8988T (cell line): Measurements from ENCODE around the gene CD63.
A peak's percentile ranks its signal among the peaks of the same experiment; 100 is the strongest.

ENCODE experiments used
- DNase-seq: peaks from one replicate; pipeline ENCODE4 v3.0.0; 2011

The CD63 gene

GRCh38 chr12:55720071-55720564 lies 8.7 kb downstream of the CD63 start, which contains the start of gene RDH5:
Gene RDH5 (plus strand): TSS chr12:55720393. CDS start chr12:55721185, 792 bp downstream.
- DNase-seq, result no peak

- DNase-seq, result no peak
These were observed 9.4 kb downstream of the CD63 start for GRCh38 chr12:55719371-55719770.

- DNase-seq, result no peak
These were observed 10.1 kb downstream of the CD63 start for GRCh38 chr12:55718624-55719275.

GRCh38 chr12:55718015-55718414 lies 10.8 kb downstream of the CD63 start:
- no peak for DNase-seq

GRCh38 chr12:55717011-55718007 lies 11.5 kb downstream of the CD63 start:
- DNase-seq, result no peak

GRCh38 chr12:55716582-55716957 lies 12.2 kb downstream of the CD63 start:
- DNase-seq, result no peak

- peak; percentile 91 for DNase-seq
These were observed 12.8 kb downstream of the CD63 start, which contains the start of gene BLOC1S1 for GRCh38 chr12:55715833-55716581. Gene BLOC1S1 (plus strand): TSS chr12:55716046. CDS start chr12:55716052, 6 bp downstream.

GRCh38 chr12:55715169-55715764 lies 13.5 kb downstream of the CD63 start:
- no peak for DNase-seq

GRCh38 chr12:55713721-55714120 lies 15.1 kb downstream of the CD63 start:
- DNase-seq, result no peak

GRCh38 chr12:55712700-55713415 lies 16.0 kb downstream of the CD63 start:
- DNase-seq, result no peak

- no peak for DNase-seq
These were observed 16.8 kb downstream of the CD63 start for GRCh38 chr12:55711786-55712553.

- no peak for DNase-seq
These were observed 20.0 kb downstream of the CD63 start for GRCh38 chr12:55708695-55709233.

GRCh38 chr12:55707841-55708694 lies 20.7 kb downstream of the CD63 start, which contains the start of gene ITGA7:
Gene ITGA7 (minus strand): TSS chr12:55707904. CDS start chr12:55707682, 222 bp downstream.
- DNase-seq, result peak; percentile 79

- no peak for DNase-seq
These were observed 21.6 kb downstream of the CD63 start for GRCh38 chr12:55707219-55707671.

- no peak for DNase-seq
These were observed 22.1 kb downstream of the CD63 start for GRCh38 chr12:55706568-55707218.

- peak; percentile 70 for DNase-seq
These were observed 22.9 kb downstream of the CD63 start for GRCh38 chr12:55705782-55706402.

GRCh38 chr12:55704824-55705718 lies 23.7 kb downstream of the CD63 start:
- no peak for DNase-seq
